ENCODE data around the gene ZNF335.

ZNF335 gene

DNA sequence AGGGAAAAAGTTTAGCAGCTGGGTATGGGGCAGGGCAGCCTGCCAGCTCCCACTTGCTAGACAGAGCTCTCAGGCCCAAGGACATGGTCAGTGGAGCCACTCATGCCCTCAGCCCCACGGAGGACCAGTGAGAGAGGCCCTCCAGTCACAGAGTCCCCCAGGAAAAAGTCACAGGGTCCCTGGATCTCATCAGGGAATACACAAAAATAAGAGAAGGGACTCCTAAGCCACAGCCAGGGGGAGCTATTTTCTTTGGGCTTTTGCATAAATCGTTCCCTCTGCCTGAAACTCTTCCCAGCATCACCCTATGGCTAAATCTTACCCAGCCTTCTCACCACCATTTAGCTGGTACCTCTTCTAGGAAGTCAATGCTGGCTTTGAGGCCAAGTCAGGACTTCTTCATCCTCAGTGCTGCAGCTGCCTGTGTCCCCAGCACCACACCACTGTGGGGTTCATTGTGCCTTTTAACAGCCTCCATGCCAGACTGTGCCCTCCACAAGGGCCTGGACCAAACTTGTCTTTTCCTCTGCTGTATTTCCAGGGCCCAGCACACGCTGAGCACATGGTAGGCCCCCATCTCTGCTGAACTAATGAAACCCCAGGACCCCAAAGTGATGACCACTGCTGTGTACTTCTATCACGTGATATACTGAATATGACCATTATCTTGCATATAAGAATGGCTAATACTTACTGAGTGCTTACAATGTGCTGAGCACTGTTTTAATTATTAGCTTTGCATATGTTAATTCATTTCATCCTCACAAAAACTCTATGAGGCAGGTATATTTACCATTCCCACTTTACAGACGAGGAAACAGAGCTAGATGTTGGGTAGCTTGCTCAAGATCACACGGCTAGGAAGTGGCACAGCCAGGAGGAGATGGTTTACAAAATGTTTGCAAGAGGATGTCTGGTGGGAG lies 2.0 kb downstream of the ZNF335 start:
- TF ChIP-seq ZFX (IDR thresholded peaks at IDR 0.05; ENCODE audit: borderline replicate concordance): no peak
- TF ChIP-seq, protein P1, sequence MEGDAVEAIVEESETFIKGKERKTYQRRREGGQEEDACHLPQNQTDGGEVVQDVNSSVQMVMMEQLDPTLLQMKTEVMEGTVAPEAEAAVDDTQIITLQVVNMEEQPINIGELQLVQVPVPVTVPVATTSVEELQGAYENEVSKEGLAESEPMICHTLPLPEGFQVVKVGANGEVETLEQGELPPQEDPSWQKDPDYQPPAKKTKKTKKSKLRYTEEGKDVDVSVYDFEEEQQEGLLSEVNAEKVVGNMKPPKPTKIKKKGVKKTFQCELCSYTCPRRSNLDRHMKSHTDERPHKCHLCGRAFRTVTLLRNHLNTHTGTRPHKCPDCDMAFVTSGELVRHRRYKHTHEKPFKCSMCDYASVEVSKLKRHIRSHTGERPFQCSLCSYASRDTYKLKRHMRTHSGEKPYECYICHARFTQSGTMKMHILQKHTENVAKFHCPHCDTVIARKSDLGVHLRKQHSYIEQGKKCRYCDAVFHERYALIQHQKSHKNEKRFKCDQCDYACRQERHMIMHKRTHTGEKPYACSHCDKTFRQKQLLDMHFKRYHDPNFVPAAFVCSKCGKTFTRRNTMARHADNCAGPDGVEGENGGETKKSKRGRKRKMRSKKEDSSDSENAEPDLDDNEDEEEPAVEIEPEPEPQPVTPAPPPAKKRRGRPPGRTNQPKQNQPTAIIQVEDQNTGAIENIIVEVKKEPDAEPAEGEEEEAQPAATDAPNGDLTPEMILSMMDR (IDR thresholded peaks at IDR 0.05): peak; percentile 80
- H3K27ac ChIP-seq: peak overlapping the region; percentile 100

DNA sequence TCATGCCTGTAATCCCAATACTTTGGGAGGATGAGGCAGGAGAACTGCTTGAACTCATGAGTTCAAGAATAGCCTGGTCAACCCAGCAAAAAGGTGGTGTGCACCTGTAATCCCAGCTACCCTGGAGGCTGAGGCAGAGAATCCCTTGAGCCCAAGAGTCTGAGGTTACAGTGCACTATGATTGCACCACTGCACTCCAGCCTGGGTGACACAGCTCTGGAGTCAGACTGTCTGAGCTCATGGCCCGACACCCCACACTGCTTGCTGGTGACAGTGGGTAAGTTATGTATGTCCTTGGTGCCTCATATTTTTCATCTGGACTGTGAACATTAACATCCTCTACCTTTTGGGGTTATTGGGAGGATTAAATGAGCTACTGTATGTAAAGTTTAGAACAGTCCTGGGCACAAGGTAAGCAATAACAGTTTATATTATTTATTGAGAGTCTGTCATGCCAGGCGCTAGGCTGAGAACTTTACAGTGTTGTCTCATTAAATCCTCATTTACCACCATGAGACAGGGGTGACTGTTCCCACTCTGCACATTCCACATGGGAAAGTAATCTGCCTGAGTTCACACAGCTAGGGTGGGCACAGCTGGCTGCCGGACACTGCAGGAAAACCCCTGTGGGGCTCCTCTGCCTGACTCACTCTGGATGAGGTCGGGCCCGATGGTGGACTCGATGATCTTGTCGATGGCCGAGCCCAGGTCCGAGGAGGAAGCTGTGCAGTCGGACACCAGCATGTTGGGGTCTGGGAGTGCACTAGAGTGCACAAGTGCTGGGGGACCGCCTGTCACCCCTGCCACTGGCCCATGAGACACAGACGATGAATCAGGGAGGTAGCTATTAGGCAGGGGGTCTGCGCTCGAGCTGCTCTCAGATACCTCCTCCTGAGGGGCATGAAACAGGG lies 2.9 kb downstream of the ZNF335 start:
- TF ChIP-seq ZFX (IDR thresholded peaks at IDR 0.05; ENCODE audit: borderline replicate concordance): no peak
- TF ChIP-seq, protein P1 (IDR thresholded peaks at IDR 0.05): no peak
- no peak overlapping the region for H3K27ac ChIP-seq

DNA sequence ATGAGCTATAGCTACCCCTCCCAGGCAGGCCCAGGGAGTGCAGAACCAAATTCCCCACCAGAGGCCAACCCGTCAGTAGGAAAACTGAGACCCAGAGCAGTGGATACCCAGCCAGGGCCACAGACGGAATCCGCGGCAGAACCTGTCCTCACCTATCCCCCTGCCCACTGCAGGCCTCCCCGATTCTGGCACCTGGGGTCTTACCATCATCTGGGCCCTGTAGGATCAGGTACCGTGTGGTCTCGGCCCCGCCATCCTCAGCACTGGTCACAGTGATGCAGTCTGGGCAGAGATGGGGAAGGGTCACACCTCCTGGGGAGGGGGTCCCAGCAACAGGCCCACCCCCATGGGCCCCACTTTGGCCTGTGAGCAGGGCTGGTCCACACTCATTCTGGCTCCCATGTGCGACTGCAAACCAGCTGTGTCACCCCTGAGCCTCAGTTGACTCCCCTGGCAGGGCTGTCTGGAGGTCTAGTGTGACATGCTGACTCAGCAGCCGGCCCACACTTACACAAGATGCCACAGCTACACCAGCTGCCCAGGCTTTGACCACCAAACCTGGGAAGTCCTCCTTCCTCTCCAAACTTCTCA lies 3.8 kb downstream of the ZNF335 start:
- TF ChIP-seq ZFX (IDR thresholded peaks at IDR 0.05; ENCODE audit: borderline replicate concordance): no peak
- TF ChIP-seq, protein P1 (IDR thresholded peaks at IDR 0.05): no peak
- no peak overlapping the region for H3K27ac ChIP-seq

DNA sequence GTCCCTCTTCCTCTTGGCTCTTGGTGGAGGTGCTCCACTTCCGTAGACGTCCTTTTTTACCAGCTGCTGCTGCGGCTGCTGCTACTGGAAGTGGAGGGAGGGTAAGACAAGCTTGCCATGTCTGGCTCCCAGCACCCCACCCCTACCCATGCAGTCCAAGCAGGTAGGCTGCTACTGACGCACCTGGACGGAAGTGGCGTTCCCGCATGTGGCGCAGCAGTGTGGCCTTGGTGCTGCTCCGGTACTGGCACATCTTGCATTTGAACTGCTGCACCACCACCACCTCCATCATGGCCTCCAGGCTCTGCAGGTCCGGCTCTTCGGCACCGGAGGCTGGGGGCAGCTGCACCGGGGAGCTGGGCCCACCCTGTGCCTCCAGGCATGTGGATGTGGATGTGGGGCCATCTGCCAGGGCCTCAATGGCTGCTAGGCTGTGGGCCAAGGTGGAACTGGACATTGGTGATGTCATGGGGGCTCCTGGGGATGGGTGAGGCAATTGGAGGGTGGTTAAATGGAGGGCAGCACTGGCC lies 4.4 kb downstream of the ZNF335 start:
- TF ChIP-seq, protein P1 (IDR thresholded peaks at IDR 0.05): no peak
- no peak for TF ChIP-seq ZFX (IDR thresholded peaks at IDR 0.05; ENCODE audit: borderline replicate concordance)
- no peak overlapping the region for H3K27ac ChIP-seq

DNA sequence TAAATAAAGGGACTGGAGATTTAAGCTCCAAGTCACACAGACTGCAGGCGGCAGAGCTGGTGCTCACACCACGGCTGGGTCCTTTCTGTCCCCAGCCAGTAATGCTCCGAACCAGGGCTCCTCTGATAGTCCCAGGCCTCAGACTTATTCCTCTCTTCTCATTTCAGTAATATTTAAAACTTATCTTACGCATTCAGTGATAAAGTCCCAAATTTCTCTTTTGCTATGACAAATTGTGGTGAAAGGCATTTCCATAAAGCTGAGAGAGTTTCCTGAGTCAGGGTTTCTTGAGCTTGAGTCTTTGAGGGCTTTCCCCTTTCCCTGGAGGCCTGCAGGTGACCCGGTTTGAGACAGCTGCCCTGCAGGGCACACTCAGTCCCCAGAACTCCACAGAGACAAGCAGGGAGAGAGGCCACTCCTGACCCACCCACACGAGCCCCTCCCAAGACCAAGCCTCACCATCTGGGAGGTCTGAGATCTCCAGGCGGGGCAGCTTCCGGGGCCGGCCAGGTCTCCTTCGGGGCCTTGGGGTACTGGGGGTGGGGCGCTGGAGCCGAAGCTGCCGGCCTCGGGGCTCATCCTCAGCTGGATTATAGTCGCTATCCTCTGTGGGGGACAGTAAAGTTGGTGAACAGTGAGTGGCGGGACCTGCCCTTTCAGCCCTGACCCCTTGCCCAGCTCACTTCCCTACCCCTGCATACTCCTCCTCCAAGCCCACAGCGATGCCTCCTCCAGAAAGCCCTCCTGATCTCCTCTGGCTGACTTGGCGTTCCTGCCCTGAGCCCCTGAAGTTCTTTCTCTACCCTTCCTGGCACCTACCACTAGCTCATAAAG lies 6.6 kb downstream of the ZNF335 start:
- no peak overlapping the region for H3K27ac ChIP-seq
- no peak for TF ChIP-seq ZFX (IDR thresholded peaks at IDR 0.05; ENCODE audit: borderline replicate concordance)
- TF ChIP-seq, protein P1 (IDR thresholded peaks at IDR 0.05): no peak

DNA sequence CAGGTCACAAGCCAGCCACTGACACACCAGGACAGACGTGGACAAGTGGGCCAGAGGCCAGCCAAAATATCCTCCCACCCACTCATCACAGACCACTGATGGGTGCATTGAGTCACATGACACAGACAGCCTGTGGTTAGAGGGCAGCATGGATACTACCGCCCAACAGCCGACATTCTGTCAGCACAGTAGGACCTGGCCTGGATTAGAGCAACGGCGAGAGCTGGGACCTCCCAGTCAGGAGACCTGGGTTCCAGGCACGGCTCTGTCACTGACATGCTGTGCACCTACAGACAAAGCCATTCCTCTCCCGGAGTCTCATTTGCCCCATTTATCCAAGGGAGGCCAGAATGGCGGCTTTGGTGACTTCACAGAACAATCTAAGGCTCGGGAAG lies 8.0 kb downstream of the ZNF335 start:
- TF ChIP-seq, protein P1 (IDR thresholded peaks at IDR 0.05): no peak
- no peak for TF ChIP-seq ZFX (IDR thresholded peaks at IDR 0.05; ENCODE audit: borderline replicate concordance)

More for the DNA sequence above, 8.0 kb downstream of the ZNF335 start:
- no peak overlapping the region for H3K27ac ChIP-seq
